LoVo (cell line): ENCODE measurements around the gene COLQ.
"Not testable (repeated sequence)": the region's sequence is repeated elsewhere in the genome, so short reads cannot be mapped to it uniquely, and the experiment has no call there.

ENCODE experiments used
- DNase-seq: peaks from one replicate; pipeline ENCODE4 v3.0.0-alpha.2; 2016; ENCODE audit warnings: low spot score

Gene COLQ

GRCh38 chr3:15490158-15490557, 31.3 kb downstream of the COLQ start:
- no peak for DNase-seq

GRCh38 chr3:15488002-15488401, 33.5 kb downstream of the COLQ start:
- no peak for DNase-seq

- DNase-seq = no peak
These were observed 34.5 kb downstream of the COLQ start for GRCh38 chr3:15486979-15487378.

DNA sequence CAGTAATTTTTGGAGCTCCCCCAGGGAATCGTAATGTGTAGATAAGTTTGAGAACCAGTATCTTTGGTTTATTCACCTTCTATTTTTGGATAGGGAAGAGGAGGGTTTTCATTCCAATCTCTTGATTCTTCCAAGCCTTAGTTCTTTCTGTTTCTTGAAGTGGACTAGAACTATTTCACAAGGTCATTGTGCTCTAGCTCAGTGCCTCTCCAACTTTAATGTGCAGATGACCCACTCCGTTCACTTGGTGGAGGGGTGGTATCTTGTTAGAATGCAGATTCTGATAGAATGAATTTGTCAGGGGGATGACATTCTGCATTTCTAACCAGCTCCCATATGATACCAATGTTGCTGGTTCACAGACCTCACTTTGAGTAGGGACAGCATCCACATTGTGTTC, 35.5 kb downstream of the COLQ start:
- no peak for DNase-seq

DNA sequence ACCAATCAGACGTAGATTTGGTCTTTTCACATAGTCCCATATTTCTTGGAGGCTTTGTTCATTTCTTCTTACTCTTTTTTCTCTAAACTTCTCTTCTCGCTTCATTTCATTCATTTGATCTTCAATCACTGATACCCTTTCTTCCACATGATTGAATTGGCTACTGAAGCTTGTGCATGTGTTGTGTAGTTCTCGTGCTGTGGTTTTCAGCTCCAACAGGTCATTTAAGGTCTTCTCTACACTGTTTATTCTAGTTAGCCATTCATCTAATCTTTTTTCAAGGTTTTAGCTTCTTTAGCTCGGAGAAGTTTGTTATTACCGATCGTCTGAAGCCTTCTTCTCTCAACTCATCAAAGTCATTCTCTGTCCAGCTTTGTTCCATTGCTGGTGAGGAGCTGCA, 37.0 kb downstream of the COLQ start:
- DNase-seq = not testable (repeated sequence)

- DNase-seq = no peak
These were observed 41.9 kb downstream of the COLQ start for GRCh38 chr3:15479400-15480224.

DNA sequence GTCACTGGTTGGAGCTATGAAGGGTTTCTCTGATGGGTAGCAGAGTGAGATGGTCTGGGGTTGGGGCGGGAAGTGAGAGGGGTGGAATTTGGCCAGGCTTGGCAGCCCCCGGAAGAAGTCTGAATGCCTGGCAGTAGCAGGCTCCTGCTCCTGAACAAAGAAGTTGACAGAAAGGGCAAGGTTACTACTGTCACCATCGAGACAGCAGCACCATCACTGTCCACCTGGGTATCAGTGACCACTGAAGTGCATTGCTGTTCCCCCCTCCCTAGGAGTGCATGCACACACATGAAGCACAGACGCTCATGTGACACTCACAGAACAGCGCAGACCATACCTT, 42.9 kb downstream of the COLQ start:
- no peak for DNase-seq

DNA sequence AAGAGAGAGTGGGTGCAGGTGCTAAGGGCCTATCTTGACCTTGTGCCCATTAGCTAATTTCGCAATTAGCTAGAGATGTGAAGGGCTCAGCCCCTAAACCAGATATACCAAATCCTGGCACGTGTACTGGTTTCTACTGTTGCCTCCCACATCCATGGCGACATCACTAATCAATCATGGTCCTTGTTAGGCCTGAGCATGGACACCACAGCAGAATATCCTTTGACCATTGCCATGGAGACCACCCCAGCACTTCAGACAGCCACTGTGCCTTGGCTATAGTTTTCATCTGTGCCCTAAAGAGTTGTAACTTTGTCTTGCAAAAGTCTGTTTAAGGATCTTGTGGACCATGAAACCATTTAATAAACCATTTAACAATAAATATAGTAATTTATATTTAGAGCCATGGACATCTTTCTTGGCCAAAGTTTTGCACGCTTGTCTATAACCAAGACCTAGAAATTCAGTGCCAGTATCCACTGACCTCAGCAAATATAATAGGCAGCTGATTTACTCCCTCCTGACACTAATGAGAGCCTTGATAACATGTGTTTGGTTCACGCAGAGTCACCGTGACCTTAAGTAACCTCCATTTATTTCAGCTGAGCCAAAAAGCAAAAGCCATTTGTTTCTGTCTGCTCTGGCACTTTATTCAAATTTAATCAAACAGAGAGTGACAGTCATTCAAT, 43.4 kb downstream of the COLQ start:
- no peak for DNase-seq

- DNase-seq = no peak
These were observed 45.1 kb downstream of the COLQ start for GRCh38 chr3:15476378-15476777.

DNA sequence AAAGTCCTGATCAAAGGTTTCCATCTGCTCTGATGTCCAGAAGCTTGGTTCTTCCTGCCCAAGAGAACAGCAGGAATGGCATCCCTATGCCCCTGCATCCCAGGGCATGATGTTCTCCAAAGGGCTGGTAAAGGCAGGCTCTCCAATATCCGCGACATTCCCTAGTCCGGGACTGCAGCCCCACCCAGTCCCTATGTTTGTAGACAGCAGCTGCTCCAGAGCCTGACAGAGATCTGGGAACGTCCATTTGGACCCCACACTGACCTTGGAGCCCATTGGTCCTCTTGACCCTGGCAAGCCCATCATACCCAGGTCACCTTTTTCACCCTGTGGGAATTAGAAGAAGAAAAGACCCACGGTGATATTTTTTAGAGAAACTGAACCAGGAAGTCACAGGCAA, 46.3 kb downstream of the COLQ start:
- no peak for DNase-seq

DNA sequence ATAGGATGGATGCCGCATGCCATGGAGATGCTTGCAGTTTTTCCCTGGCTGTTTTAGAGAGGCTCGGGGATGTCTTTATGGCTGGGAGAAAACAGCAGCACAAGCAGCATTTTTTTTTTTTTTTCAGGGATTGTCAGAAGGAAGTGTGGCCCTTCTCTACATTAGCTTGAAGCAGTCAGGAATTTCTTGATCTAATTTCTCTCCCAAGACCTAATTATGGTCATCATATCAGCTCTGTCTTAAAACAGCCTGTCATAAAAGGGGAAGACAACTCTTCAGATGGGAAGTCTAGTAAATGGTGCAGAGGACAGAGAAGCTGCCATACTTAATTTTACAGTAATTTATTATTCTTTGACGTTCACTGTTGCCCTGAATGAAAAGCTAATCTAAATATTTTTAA, 49.6 kb downstream of the COLQ start:
- DNase-seq = no peak

DNA sequence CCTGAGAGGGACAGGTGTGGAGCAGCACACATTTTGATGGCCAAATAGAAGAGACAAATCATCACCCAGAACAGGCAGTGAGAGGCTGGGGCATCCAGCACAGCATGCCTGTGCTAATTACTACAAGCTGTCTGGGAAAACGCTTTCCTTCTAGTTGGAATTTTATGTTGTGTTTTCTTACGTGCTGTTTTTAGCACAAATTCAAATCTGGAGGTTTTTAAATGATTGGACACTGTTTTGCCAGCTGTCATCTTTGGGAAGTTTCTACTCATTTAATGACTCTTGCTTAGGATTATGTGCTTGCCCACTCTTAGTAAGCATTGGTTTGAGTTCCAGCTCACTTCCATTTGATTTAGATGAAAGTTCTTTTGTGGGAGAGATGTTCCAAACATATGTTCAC, 50.7 kb downstream of the COLQ start:
- no peak for DNase-seq

DNA sequence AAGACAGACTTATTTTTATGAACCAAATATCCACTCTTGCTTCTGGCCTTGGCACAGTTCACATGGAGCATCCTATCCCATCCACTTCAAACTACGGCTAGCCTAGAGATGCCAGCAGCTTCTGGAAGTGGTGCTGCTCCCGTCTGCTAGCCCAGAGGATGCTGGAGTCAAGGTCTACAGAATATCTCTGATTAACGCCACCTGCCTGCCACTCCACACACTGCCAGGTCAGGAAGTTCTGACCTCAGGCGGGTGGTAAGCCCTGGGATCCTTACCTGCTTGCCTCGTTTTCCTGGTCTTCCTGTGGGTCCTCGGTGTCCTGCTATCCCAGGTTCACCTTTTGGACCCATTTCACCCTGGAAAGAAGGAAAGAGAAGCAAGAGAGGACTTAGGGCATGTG, 51.2 kb downstream of the COLQ start:
- no peak for DNase-seq

DNA sequence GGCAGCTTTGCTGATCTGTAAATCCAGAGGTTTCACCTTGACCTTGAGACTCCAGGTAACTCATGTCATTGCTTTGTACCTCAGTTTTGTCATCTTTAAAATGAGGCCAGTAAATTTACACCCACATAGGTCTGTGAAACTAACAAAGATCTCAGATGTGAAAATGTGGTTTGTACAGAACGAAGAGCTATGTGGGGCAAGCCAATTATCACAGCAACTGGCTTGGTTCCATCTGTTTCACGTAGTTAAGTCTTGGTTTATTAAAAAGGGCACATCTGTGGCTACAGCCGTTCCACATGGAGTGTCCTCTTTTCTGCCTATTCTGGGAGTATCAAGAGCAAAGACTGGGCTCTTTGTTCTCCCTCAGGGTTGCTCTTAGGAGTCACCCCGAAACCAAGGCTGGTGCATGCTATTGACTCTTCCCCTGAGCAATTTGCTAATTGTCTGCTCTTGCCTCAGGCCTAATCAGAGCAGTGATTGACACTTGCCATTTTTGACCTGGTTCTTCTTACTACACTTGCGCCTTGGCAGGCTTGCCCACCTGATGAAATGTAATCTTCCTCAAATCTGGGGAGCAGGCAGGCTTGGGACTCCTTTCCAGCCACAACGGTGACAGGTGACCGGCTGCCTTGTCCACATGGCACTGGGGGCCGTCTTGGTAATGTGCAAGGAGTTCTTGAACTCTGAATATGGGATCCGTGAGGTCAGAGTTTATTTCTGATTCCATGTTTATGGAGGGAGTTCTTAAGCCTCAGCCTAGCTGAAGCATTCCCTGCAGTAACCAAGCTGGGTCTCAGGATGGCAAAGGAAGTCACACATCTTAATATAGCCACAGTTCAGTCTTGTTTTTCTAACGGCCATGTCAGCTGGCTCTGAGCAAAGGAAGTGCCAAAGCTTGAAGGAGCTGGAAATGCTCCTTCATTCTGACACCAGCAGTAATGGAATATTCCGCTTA, 54.0 kb downstream of the COLQ start:
- no peak for DNase-seq

DNA sequence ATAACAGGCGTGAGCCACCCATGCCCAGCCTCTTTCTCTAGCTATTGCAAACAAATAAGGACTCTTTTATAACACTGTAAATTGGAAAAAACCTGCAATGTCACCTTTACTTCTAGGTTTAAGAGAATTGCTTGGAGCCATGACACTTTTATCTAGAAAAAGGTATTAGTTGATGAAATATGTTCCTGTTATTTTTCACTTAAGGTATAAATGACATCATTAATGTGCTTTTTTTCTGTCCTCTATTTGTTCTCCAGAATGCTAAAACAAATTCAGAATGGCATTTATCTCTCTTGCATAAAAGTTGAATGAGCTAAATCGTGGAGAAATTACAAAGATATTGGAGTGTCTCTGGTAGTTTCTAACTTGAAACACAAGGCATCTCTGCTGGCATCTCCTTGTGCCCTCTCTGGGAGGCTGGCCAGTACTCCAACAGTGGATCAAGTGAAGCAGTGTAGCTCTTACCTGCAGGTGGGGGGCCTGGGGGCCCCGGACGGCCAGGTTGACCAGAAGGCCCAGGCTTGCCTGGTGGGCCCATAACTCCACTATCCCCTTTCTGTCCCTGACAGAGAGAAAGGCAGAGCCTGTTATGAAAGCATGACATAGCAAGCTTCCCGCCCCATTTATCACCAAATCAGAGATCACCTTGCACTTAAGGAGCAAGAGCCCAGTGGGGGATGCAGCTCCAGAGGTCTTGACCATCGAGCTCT, 55.5 kb downstream of the COLQ start:
- DNase-seq = no peak

GRCh38 chr3:15462451-15462850, 59.1 kb downstream of the COLQ start:
- DNase-seq = no peak

DNA sequence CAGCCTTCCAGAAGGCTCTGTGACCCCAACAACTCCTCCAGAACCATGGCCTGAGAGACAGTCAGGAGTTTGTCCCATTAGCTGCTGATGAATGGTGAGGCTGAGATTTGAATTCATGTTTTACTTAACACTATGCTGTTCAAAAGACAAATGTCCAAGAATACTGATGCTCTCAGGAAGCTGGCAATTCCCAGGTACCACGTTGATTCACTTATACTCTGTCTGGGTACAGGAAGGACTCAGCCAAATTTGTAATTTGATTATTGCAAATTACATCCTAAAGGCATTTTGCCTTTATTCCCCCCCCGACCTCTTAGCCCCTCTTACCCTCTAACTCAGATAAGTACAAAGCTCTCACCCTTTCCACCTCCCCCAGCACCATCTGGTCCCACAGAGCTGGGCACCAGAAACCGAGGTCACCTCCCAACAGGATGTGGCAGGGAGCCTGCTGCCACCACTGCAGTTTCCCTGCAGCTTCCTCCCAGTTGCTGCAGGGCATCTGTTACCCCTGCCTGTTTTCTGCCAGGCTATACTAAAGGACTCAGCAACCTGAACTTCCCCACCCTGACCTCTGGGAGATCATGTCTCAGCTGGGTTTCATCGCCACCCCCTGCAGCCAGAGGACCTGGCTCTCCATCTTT, 60.5 kb downstream of the COLQ start:
- no peak for DNase-seq

DNA sequence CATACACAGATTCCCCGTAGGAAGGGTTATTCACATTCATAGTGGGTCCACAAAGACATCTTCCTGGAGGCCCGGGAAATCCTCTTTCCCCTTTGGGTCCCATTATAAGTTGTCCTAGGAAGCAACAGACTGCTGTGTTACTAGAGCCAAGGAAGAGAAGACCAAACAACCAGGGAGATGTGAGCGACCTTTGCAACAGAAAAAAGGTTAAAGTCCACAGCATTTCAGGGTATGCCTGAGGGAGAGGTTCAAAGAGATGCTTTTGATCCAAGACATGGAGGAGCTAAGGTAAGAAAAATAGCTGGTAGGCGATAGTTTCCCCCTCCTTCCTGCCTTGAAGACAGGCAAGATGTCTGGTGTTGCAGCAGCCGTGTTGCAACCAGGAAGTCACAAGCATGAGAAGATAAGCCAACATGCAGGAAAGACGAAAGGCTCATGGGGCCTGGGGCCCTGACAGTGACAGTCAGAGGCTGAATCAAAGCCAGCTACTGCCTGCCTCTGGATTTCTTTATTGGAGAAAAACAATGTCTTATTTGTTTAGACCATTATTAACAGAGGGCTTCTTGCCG, 63.2 kb downstream of the COLQ start:
- DNase-seq = peak; percentile 16

DNA sequence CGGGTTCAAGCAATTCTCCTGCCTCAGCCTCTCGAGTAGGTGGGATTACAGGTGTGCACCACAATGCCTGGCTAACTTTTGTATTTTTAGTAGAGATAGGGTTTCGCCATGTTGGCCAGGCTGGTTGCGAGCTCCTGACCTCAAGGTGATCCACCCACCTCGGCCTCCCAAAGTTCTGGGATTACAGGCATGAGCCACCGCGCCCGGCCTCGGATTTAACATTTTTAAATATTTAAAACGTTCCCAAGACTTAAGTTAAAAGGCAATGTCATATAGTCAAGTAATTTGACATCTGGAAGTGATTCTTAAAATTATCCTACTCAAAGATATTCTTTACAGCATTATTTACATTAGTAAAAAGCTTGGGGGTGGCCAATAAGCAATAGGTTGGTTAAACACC, 64.6 kb downstream of the COLQ start:
- DNase-seq = not testable (repeated sequence)

- DNase-seq = no peak
These were observed 65.2 kb downstream of the COLQ start for GRCh38 chr3:15456321-15456720.

- no peak for DNase-seq
These were observed 65.8 kb downstream of the COLQ start for GRCh38 chr3:15455756-15456155.
